ENCODE results near the gene KRTAP1-4.

The KRTAP1-4 gene

DNA sequence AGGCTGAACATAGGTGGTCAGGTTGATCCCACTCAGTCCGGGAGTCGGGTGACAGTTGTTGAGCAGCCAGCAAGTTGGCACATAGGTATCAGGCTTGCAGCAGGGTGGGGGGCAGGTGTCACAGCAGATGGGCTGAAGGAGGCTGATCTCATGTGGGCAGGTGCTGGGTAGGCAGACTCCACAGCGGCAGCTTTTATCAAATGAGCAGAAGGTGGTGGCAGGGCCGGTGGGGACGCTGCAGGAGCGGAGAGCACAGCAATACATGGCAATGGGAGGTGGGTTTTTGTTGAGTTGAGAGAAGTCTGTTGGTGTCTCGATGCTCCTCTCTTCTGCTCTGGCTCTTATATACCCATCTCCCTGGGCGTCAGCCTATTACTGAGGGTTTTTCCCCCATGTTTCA, 21.2 kb downstream of the KRTAP1-4 start, which contains the start of gene KRTAP3-1:
Gene KRTAP3-1 (minus strand): TSS at position 318 of the 400 bp plus-strand sequence. CDS start 54 bp downstream, at position 264.
- CTCF ChIA-PET, result interaction anchor here (0.5 kb wide), 1 partner anchor 640 kb away, joined by 3 read pairs; no protein-coding TSS in a partner anchor
- Histone ChIP-seq H3K4me1 (ENCODE audit: control insufficient read depth, insufficient read depth, low read length) (no peaks in the 10 kb centered on the region), H3K27ac (ENCODE audit: extremely low read depth, low read depth, low read length) (no peak within 1 kb of the TSS)

More for the DNA sequence above, 21.2 kb downstream of the KRTAP1-4 start, which contains the start of gene KRTAP3-1:
- no peak within 1 kb of the TSS for H3K4me3 ChIP-seq (ENCODE audit: low read depth, low read length)
- TF ChIP-seq, protein P1, sequence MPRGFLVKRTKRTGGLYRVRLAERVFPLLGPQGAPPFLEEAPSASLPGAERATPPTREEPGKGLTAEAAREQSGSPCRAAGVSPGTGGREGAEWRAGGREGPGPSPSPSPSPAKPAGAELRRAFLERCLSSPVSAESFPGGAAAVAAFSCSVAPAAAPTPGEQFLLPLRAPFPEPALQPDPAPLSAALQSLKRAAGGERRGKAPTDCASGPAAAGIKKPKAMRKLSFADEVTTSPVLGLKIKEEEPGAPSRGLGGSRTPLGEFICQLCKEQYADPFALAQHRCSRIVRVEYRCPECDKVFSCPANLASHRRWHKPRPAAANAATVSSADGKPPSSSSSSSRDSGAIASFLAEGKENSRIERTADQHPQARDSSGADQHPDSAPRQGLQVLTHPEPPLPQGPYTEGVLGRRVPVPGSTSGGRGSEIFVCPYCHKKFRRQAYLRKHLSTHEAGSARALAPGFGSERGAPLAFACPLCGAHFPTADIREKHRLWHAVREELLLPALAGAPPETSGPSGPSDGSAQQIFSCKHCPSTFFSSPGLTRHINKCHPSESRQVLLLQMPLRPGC (tag by site-specific recombination; IDR thresholded peaks at IDR 0.05), result no peak
- TF ChIP-seq ZNF221 (tag by site-specific recombination; IDR thresholded peaks at IDR 0.05; ENCODE audit: borderline replicate concordance), result no peak
- TF ChIP-seq ZNF530 (tag by site-specific recombination; IDR thresholded peaks at IDR 0.05; ENCODE audit: low read depth), result no peak
- TF ChIP-seq, protein P2, sequence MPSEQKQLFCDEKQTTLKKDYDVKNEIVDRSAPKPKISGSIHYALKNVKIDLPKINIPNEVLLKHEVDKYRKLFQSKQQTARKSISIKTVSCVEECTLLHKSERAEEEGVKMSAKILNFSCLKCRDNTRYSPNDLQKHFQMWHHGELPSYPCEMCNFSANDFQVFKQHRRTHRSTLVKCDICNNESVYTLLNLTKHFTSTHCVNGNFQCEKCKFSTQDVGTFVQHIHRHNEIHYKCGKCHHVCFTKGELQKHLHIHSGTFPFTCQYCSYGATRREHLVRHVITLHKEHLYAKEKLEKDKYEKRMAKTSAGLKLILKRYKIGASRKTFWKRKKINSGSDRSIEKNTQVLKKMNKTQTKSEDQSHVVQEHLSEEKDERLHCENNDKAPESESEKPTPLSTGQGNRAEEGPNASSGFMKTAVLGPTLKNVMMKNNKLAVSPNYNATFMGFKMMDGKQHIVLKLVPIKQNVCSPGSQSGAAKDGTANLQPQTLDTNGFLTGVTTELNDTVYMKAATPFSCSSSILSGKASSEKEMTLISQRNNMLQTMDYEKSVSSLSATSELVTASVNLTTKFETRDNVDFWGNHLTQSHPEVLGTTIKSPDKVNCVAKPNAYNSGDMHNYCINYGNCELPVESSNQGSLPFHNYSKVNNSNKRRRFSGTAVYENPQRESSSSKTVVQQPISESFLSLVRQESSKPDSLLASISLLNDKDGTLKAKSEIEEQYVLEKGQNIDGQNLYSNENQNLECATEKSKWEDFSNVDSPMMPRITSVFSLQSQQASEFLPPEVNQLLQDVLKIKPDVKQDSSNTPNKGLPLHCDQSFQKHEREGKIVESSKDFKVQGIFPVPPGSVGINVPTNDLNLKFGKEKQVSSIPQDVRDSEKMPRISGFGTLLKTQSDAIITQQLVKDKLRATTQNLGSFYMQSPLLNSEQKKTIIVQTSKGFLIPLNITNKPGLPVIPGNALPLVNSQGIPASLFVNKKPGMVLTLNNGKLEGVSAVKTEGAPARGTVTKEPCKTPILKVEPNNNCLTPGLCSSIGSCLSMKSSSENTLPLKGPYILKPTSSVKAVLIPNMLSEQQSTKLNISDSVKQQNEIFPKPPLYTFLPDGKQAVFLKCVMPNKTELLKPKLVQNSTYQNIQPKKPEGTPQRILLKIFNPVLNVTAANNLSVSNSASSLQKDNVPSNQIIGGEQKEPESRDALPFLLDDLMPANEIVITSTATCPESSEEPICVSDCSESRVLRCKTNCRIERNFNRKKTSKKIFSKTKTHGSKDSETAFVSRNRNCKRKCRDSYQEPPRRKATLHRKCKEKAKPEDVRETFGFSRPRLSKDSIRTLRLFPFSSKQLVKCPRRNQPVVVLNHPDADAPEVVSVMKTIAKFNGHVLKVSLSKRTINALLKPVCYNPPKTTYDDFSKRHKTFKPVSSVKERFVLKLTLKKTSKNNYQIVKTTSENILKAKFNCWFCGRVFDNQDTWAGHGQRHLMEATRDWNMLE (tag by site-specific recombination; conservative IDR thresholded peaks at IDR 0.05; ENCODE audit: low read depth), result no peak
- TF ChIP-seq TCF7L2 (IDR thresholded peaks at IDR 0.05; ENCODE audit: borderline replicate concordance, low read depth, low read length), result no peak
- no peak for TF ChIP-seq ZNF560 (tag by site-specific recombination; IDR thresholded peaks at IDR 0.05; ENCODE audit: borderline replicate concordance)
- no peak for TF ChIP-seq ZNF433 (tag by site-specific recombination; IDR thresholded peaks at IDR 0.05; ENCODE audit: low read depth)
- TF ChIP-seq, protein P3, sequence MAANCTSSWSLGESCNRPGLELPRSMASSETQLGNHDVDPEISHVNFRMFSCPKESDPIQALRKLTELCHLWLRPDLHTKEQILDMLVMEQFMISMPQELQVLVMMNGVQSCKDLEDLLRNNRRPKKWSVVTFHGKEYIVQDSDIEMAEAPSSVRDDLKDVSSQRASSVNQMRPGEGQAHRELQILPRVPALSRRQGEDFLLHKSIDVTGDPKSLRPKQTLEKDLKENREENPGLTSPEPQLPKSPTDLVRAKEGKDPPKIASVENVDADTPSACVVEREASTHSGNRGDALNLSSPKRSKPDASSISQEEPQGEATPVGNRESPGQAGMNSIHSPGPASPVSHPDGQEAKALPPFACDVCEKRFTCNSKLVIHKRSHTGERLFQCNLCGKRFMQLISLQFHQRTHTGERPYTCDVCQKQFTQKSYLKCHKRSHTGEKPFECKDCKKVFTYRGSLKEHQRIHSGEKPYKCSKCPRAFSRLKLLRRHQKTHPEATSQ (tag by site-specific recombination; IDR thresholded peaks at IDR 0.05), result no peak
- TF ChIP-seq, protein P4, sequence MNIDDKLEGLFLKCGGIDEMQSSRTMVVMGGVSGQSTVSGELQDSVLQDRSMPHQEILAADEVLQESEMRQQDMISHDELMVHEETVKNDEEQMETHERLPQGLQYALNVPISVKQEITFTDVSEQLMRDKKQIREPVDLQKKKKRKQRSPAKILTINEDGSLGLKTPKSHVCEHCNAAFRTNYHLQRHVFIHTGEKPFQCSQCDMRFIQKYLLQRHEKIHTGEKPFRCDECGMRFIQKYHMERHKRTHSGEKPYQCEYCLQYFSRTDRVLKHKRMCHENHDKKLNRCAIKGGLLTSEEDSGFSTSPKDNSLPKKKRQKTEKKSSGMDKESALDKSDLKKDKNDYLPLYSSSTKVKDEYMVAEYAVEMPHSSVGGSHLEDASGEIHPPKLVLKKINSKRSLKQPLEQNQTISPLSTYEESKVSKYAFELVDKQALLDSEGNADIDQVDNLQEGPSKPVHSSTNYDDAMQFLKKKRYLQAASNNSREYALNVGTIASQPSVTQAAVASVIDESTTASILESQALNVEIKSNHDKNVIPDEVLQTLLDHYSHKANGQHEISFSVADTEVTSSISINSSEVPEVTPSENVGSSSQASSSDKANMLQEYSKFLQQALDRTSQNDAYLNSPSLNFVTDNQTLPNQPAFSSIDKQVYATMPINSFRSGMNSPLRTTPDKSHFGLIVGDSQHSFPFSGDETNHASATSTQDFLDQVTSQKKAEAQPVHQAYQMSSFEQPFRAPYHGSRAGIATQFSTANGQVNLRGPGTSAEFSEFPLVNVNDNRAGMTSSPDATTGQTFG (tag by site-specific recombination; IDR thresholded peaks at IDR 0.05; ENCODE audit: borderline replicate concordance), result no peak
- TF ChIP-seq SCRT2 (tag by site-specific recombination; IDR thresholded peaks at IDR 0.05), result no peak
- TF ChIP-seq BCL11A (tag by site-specific recombination; IDR thresholded peaks at IDR 0.05; ENCODE audit: low read depth), result no peak
- TF ChIP-seq KLF7 (tag by site-specific recombination; IDR thresholded peaks at IDR 0.05; ENCODE audit: borderline replicate concordance), result no peak
- TF ChIP-seq, protein P5, sequence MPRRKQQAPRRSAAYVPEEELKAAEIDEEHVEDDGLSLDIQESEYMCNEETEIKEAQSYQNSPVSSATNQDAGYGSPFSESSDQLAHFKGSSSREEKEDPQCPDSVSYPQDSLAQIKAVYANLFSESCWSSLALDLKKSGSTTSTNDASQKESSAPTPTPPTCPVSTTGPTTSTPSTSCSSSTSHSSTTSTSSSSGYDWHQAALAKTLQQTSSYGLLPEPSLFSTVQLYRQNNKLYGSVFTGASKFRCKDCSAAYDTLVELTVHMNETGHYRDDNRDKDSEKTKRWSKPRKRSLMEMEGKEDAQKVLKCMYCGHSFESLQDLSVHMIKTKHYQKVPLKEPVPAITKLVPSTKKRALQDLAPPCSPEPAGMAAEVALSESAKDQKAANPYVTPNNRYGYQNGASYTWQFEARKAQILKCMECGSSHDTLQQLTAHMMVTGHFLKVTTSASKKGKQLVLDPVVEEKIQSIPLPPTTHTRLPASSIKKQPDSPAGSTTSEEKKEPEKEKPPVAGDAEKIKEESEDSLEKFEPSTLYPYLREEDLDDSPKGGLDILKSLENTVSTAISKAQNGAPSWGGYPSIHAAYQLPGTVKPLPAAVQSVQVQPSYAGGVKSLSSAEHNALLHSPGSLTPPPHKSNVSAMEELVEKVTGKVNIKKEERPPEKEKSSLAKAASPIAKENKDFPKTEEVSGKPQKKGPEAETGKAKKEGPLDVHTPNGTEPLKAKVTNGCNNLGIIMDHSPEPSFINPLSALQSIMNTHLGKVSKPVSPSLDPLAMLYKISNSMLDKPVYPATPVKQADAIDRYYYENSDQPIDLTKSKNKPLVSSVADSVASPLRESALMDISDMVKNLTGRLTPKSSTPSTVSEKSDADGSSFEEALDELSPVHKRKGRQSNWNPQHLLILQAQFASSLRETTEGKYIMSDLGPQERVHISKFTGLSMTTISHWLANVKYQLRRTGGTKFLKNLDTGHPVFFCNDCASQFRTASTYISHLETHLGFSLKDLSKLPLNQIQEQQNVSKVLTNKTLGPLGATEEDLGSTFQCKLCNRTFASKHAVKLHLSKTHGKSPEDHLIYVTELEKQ (tag by site-specific recombination; IDR thresholded peaks at IDR 0.05; ENCODE audit: borderline replicate concordance), result no peak
- no peak for TF ChIP-seq HOXA7 (CRISPR knock-in tag; IDR thresholded peaks at IDR 0.05; ENCODE audit: borderline replicate concordance)
- no peak for TF ChIP-seq ZNF514 (tag by site-specific recombination; IDR thresholded peaks at IDR 0.05)
- TF ChIP-seq ZBTB20 (tag by site-specific recombination; IDR thresholded peaks at IDR 0.05), result no peak
- TF ChIP-seq ZNF223 (tag by site-specific recombination; IDR thresholded peaks at IDR 0.05), result no peak
- no peak for TF ChIP-seq ZNF19 (tag by site-specific recombination; IDR thresholded peaks at IDR 0.05; ENCODE audit: low read depth)
- H3K9me3 ChIP-seq (ENCODE audit: control insufficient read depth, insufficient read depth, low read depth, low read length), result no peaks in the 10 kb centered on the region
- POLR2A ChIA-PET, result no interaction called here
- H3K36me3 ChIP-seq (ENCODE audit: control insufficient read depth in 2 of 2, insufficient read depth in 1 of 2, low read length in 2 of 2), result no peaks in the 10 kb centered on the region

Measured in HEK293 (cell line).